Muscle of leg (tissue), 16 donors: ENCODE measurements around the gene ZNF185. TPM values are rescaled to one million over a fixed set of nuclear protein-coding genes. Genes with fewer than 3 reads are reported as not detected.

ENCODE experiments used
- DNase-seq: peaks from one replicate; pipeline ENCODE4 v3.0.0; 2013
- H3K27ac ChIP-seq: one replicate; pipeline ENCODE4 v1.5.1; 2013; ENCODE audit warnings: mild to moderate bottlenecking, low read length, control low read depth
- H3K27me3 ChIP-seq: one replicate; pipeline ENCODE4 v1.6.1; 2013; ENCODE audit warnings: low read length; ENCODE audit not compliant: control insufficient read depth, insufficient read depth
- H3K36me3 ChIP-seq: one replicate; pipeline ENCODE4 v1.6.1; 2013; ENCODE audit warnings: low read length; ENCODE audit not compliant: control insufficient read depth, insufficient read depth
- H3K4me1 ChIP-seq: one replicate; pipeline ENCODE4 v1.6.1; 2013; ENCODE audit warnings: low read length; ENCODE audit not compliant: control insufficient read depth, insufficient read depth
- H3K4me3 ChIP-seq: one replicate; pipeline ENCODE4 v1.5.1; 2013; ENCODE audit warnings: low read length, control low read depth
- H3K9me3 ChIP-seq: replicated peaks from 2 replicates; pipeline ENCODE4 v1.6.1; 2013; ENCODE audit warnings: low read depth, low read length; ENCODE audit not compliant: control insufficient read depth
- WGBS: methylation state at CpG from one replicate; pipeline ENCODE4 v1.1.5; 2013; ENCODE audit warnings: missing lambda C conversion rate; ENCODE audit not compliant: insufficient coverage; 5-methylcytosine and 5-hydroxymethylcytosine counted together
- long read RNA-seq, 11 donors: transcript quantifications; one replicate each; lab custom pipeline, GENCODE V29; 2026
- polyA plus RNA-seq, 8 donors: library from polyadenylated mRNA; unstranded; fragments of 120-200 nt; gene quantifications; one replicate each; pipeline versions ENCODE4 v1.2.1 to v1.2.3, GENCODE V29; 2013; ENCODE audit warnings: inconsistent platforms in 1 of 8, low replicate concordance in 1 of 8; ENCODE audit not compliant: insufficient read length in 8 of 8, insufficient read depth in 1 of 8
- total RNA-seq: library from RNA; stranded (reverse); fragments of 120-200 nt; gene quantifications from one replicate; pipeline ENCODE4 v1.2.4, GENCODE V29; 2013

Gene ZNF185
- 18.3 TPM for total RNA-seq
- polyA plus RNA-seq, result 10 to 100 TPM in 7 of 8 donors, 1 to 10 TPM in 1; 8.1 to 98.7 (median 17.4) TPM
- long read RNA-seq, donor 1, result 0 reads
- long read RNA-seq, donor 2, result 0 reads
- long read RNA-seq, donor 3, partial matches to known transcripts, result 0 of 1 reads
- long read RNA-seq, donor 3, other reads (novel, unspliced or antisense), result 0 of 1 reads
- long read RNA-seq, donor 4, result 0 reads
- long read RNA-seq, donor 5, partial matches to known transcripts, result 23 of 23 reads
- long read RNA-seq, donor 5, other reads (novel, unspliced or antisense), result 0 of 23 reads
- long read RNA-seq, donor 6, partial matches to known transcripts, result 0 of 1 reads
- long read RNA-seq, donor 6, other reads (novel, unspliced or antisense), result 0 of 1 reads
- long read RNA-seq, donor 7, partial matches to known transcripts, result 18 of 18 reads
- long read RNA-seq, donor 7, other reads (novel, unspliced or antisense), result 0 of 18 reads
- long read RNA-seq, donor 8, result 0 reads
- long read RNA-seq, donor 9, partial matches to known transcripts, result 5 of 5 reads
- long read RNA-seq, donor 9, other reads (novel, unspliced or antisense), result 0 of 5 reads
- long read RNA-seq, donor 10, partial matches to known transcripts, result 0 of 1 reads
- long read RNA-seq, donor 10, other reads (novel, unspliced or antisense), result 0 of 1 reads
- long read RNA-seq, donor 11, partial matches to known transcripts, result 14 of 14 reads
- long read RNA-seq, donor 11, other reads (novel, unspliced or antisense), result 0 of 14 reads

- Histone ChIP-seq H3K9me3 (no peaks in the 10 kb centered on the region), H3K36me3 (no peaks in the 10 kb centered on the region), H3K4me1 (peaks cover 11% of the 10 kb centered on the region), H3K27ac (peak within 1 kb of the TSS; percentile 13), H3K27me3 (peaks cover 32% of the 10 kb centered on the region), H3K4me3 (peak within 1 kb of the TSS; percentile 30)
- DNase-seq, result peak; percentile 83
- WGBS, result 28% methylated on average over 52 of the region's 64 CpGs
Observed at GRCh38 chrX:152897222-152898131, at the start of gene ZNF185. Gene ZNF185 (plus strand): TSS chrX:152898067. CDS start chrX:152914490, 16,423 bp downstream.

GRCh38 chrX:152850465-152850864 is 47.4 kb upstream of the ZNF185 start:
- DNase-seq, result no peak
- no peak overlapping the region for H3K27ac ChIP-seq
- 20% methylated on average over 1 of the region's 2 CpGs for WGBS
- peaks cover 16% of the 10 kb centered on the region for H3K36me3 ChIP-seq
- H3K9me3 ChIP-seq, result no peaks in the 10 kb centered on the region
- H3K4me3 ChIP-seq, result no peak overlapping the region
- peaks cover 3% of the 10 kb centered on the region for H3K27me3 ChIP-seq
- no peaks in the 10 kb centered on the region for H3K4me1 ChIP-seq

GRCh38 chrX:152853986-152854385 is 43.9 kb upstream of the ZNF185 start:
- 93% methylated on average over 3 of the region's 7 CpGs for WGBS
- Histone ChIP-seq H3K9me3 (no peaks in the 10 kb centered on the region), H3K4me1 (no peaks in the 10 kb centered on the region), H3K36me3 (peaks cover 20% of the 10 kb centered on the region), H3K27me3 (peaks cover 3% of the 10 kb centered on the region), H3K4me3 (no peak overlapping the region), H3K27ac (no peak overlapping the region)
- DNase-seq, result no peak

- H3K36me3 ChIP-seq, result peaks cover 27% of the 10 kb centered on the region
- no peaks in the 10 kb centered on the region for H3K4me1 ChIP-seq
- WGBS, result 80% methylated on average over 1 of the region's 3 CpGs
Observed at GRCh38 chrX:152861116-152861515, 36.8 kb upstream of the ZNF185 start.

GRCh38 chrX:152861826-152862225 is 36.0 kb upstream of the ZNF185 start:
- no CpG with 5 or more reads among the region's 6 CpGs for WGBS
- DNase-seq, result no peak
- Histone ChIP-seq H3K9me3 (no peaks in the 10 kb centered on the region), H3K4me3 (no peak overlapping the region), H3K36me3 (peaks cover 27% of the 10 kb centered on the region), H3K27me3 (peaks cover 7% of the 10 kb centered on the region), H3K27ac (no peak overlapping the region), H3K4me1 (no peaks in the 10 kb centered on the region)

More at GRCh38 chrX:152861116-152861515, 36.8 kb upstream of the ZNF185 start:
- Histone ChIP-seq H3K9me3 (no peaks in the 10 kb centered on the region), H3K27ac (no peak overlapping the region), H3K4me3 (no peak overlapping the region), H3K27me3 (peaks cover 7% of the 10 kb centered on the region)
- no peak for DNase-seq

GRCh38 chrX:152865232-152865920 is 32.5 kb upstream of the ZNF185 start:
- peaks cover 27% of the 10 kb centered on the region for H3K36me3 ChIP-seq
- peak; percentile 28 for DNase-seq
- H3K4me3 ChIP-seq, result no peak overlapping the region
- 82% methylated on average over 17 of the region's 17 CpGs for WGBS
- H3K27me3 ChIP-seq, result peaks cover 4% of the 10 kb centered on the region
- H3K27ac ChIP-seq, result no peak overlapping the region
- no peaks in the 10 kb centered on the region for H3K4me1 ChIP-seq
- no peaks in the 10 kb centered on the region for H3K9me3 ChIP-seq

- 84% methylated on average over 5 of the region's 5 CpGs for WGBS
- Histone ChIP-seq H3K4me1 (no peaks in the 10 kb centered on the region), H3K36me3 (peaks cover 30% of the 10 kb centered on the region), H3K4me3 (no peak overlapping the region), H3K9me3 (no peaks in the 10 kb centered on the region), H3K27ac (no peak overlapping the region), H3K27me3 (peaks cover 9% of the 10 kb centered on the region)
- DNase-seq, result no peak
Observed at GRCh38 chrX:152866386-152866785, 31.5 kb upstream of the ZNF185 start.

- peaks cover 6% of the 10 kb centered on the region for H3K27me3 ChIP-seq
- H3K27ac ChIP-seq, result no peak overlapping the region
- H3K4me3 ChIP-seq, result no peak overlapping the region
- no peaks in the 10 kb centered on the region for H3K9me3 ChIP-seq
- WGBS, result 87% methylated on average over 4 of the region's 7 CpGs
- DNase-seq, result no peak
- H3K36me3 ChIP-seq, result peaks cover 18% of the 10 kb centered on the region
- H3K4me1 ChIP-seq, result no peaks in the 10 kb centered on the region
Observed at GRCh38 chrX:152869972-152870371, 27.9 kb upstream of the ZNF185 start.

GRCh38 chrX:152871260-152871659 is 26.6 kb upstream of the ZNF185 start:
- H3K4me3 ChIP-seq, result no peak overlapping the region
- H3K4me1 ChIP-seq, result no peaks in the 10 kb centered on the region
- WGBS, result 81% methylated on average over 9 of the region's 9 CpGs
- no peak overlapping the region for H3K27ac ChIP-seq
- no peaks in the 10 kb centered on the region for H3K9me3 ChIP-seq
- peaks cover 12% of the 10 kb centered on the region for H3K36me3 ChIP-seq
- no peak for DNase-seq
- H3K27me3 ChIP-seq, result peaks cover 9% of the 10 kb centered on the region
